ENCODE data around the gene PLIN3. TPM values are rescaled to one million over a fixed set of nuclear protein-coding genes. Genes with fewer than 3 reads are reported as not detected.
A peak's percentile ranks its signal among the peaks of the same experiment; 100 is the strongest.
"Not testable (repeated sequence)": the region's sequence is repeated elsewhere in the genome, so short reads cannot be mapped to it uniquely, and the experiment has no call there.

PLIN3 gene
- total RNA-seq, 2 experiments from 2014 or later = 36.6 to 37.7 TPM

DNA sequence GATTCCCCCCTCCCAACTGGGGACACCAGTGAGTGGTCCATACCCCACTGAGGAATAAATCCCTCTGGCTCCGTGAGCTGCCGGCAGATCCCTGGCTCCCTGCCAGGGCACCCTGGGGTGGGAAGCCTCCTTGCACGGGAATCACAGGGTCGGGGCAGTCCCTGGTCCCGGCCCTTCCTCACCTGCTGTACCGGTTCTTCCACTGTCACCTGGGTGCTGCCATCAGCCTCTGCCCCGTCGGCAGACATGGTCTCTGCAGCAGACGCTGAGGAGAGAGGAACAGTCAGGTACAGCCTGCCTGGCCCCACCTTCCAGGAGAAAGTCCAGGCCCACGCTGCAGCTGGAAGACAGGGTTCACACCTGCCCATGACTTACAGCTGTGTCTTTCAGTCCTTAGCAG, 6.3 kb downstream of the PLIN3 start:
- Mint-ChIP-seq H3K27me3 (no peaks in the 10 kb centered on the region), H3K9me3 (no peaks in the 10 kb centered on the region), H3K36me3 (no peaks in the 10 kb centered on the region), H3K27ac (no peak overlapping the region), H3K4me1 (ENCODE audit: low read depth) (peaks cover 2% of the 10 kb centered on the region), H3K4me3 (no peak overlapping the region)
- no peak for DNase-seq
- ChIA-PET POLR2A (interaction anchor here (0.6 to 0.8 kb wide), 2 partner anchors 8 to 600 kb away, joined by 3 read pairs; no protein-coding TSS in a partner anchor), CTCF (no interaction called here)
- intact Hi-C loops (cut with micrococcal nuclease) = no loop called here

DNA sequence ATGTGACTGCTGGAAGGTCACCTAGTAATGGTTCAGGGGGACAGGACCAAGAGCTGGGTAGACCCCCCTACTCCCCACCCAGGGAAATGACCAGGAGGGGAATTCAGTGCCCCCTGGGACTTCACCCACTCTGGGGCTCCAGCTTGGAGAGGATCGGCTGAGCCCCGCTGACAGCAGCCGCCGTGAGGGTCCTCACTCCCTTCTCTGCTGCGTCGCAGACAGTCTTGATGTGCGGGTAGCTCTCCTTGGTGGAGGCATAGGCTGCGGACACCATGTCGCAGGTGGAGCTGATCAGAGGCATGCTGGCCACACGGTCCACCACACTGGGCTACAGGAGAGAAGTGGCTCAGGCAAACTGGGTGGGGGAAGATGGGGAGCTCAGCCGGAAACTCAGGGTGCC, 7.8 kb downstream of the PLIN3 start:
- POLR2A ChIA-PET = interaction anchor here (1.3 kb wide), 1 partner anchor 9 kb away, joined by 6 read pairs; no protein-coding TSS in a partner anchor
- Mint-ChIP-seq H3K27ac (no peak overlapping the region), H3K9me3 (no peaks in the 10 kb centered on the region), H3K27me3 (no peaks in the 10 kb centered on the region), H3K36me3 (no peaks in the 10 kb centered on the region), H3K4me1 (ENCODE audit: low read depth) (peaks cover 2% of the 10 kb centered on the region), H3K4me3 (no peak overlapping the region)
- no peak for DNase-seq
- intact Hi-C loops (cut with micrococcal nuclease) = no loop called here
- CTCF ChIA-PET = interaction anchor here (0.6 to 1.6 kb wide), 4 partner anchors 12 to 171 kb away, joined by 3 to 7 read pairs (median 4); no protein-coding TSS in a partner anchor

DNA sequence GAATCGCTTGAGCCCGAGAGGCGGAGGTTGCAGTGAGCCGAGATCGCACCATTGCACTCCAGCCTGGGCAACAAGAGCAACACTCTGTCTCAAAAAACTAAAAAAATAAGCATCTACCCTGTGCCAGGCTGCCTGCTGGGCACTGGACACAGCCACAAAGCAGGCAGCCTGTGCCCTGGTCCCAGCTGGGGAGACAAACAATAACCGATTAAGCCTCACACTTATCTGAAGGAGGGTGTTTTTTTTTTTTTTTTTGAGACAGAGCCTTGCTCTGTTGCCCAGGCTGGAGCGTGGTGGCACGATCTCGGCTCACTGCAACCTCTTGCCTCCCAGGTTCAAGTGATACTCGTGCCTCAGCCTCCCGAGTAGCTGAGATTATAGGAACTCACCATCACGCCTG, 11.0 kb downstream of the PLIN3 start:
- H3K27me3 Mint-ChIP-seq; H3K9me3 Mint-ChIP-seq; H3K4me3 Mint-ChIP-seq; H3K4me1 Mint-ChIP-seq (ENCODE audit: low read depth); H3K27ac Mint-ChIP-seq; intact Hi-C loops (cut with micrococcal nuclease); H3K36me3 Mint-ChIP-seq; DNase-seq; POLR2A ChIA-PET: not testable (repeated sequence)
- CTCF ChIA-PET = interaction anchor here (0.6 to 14.2 kb wide), 2 partner anchors 46 to 175 kb away, joined by 3 to 395 read pairs; no protein-coding TSS in a partner anchor

DNA sequence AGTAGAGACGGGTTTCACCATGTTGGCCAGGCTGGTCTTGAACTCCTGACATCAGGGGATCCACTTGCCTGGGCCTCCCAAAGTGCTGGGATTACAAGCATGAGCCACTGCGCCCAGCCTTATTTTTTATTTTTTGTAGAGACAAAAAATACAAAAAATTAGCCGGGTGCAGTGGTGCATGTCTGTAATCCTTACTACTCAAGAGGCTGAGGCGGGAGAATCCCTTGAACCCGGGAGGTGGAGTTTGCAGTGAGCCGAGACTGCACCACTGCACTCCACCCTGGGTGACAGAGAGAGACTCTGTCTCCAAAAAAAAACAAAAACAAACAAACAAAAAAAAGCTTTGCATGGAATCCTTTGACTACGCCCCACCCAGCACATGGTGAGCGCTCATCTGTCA, 14.0 kb downstream of the PLIN3 start:
- H3K4me3 Mint-ChIP-seq; H3K27ac Mint-ChIP-seq; H3K4me1 Mint-ChIP-seq (ENCODE audit: low read depth); DNase-seq; H3K36me3 Mint-ChIP-seq; intact Hi-C loops (cut with micrococcal nuclease); H3K27me3 Mint-ChIP-seq; H3K9me3 Mint-ChIP-seq: not testable (repeated sequence)
- ChIA-PET POLR2A (interaction anchor here (0.9 to 1.3 kb wide), 2 partner anchors 8 to 44 kb away, joined by 3 to 6 read pairs; no protein-coding TSS in a partner anchor), CTCF (interaction anchor here (0.7 to 14.2 kb wide), 5 partner anchors 9 to 48 kb away, joined by 3 to 395 read pairs (median 3); no protein-coding TSS in a partner anchor)

DNA sequence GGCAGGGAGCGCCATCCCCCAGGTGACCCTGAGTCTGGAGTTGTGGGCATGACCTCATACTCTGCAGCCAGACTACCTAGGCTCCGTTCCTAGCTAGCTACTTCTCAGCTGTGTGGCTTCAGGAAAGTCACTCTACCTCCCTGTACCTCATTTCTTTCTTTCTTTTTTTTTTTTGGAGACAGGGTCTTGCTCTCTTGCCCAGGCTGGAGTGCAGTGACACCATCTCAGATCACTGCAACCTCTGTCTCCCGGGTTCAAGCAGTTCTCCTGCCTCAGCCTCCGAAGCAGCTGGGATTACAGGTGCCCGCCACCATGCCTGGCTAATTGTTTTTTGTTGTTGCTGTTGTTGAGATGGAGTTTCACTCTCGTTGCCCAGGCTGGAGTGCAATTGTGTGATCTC, 15.0 kb downstream of the PLIN3 start:
- peaks cover 2% of the 10 kb centered on the region for H3K4me1 Mint-ChIP-seq (ENCODE audit: low read depth)
- CTCF ChIA-PET = interaction anchor here (1.0 to 14.2 kb wide), 11 partner anchors 11 to 119 kb away, joined by 3 to 395 read pairs (median 7); partner anchors contain the start of gene PLIN3
- peaks cover 10% of the 10 kb centered on the region for H3K36me3 Mint-ChIP-seq
- no peak for DNase-seq
- intact Hi-C loops (cut with micrococcal nuclease) = no loop called here
- no peaks in the 10 kb centered on the region for H3K9me3 Mint-ChIP-seq
- H3K27me3 Mint-ChIP-seq = no peaks in the 10 kb centered on the region
- H3K4me3 Mint-ChIP-seq = no peak overlapping the region
- POLR2A ChIA-PET = interaction anchor here (1.3 kb wide), 1 partner anchor 43 kb away, joined by 6 read pairs; no protein-coding TSS in a partner anchor
- no peak overlapping the region for H3K27ac Mint-ChIP-seq

DNA sequence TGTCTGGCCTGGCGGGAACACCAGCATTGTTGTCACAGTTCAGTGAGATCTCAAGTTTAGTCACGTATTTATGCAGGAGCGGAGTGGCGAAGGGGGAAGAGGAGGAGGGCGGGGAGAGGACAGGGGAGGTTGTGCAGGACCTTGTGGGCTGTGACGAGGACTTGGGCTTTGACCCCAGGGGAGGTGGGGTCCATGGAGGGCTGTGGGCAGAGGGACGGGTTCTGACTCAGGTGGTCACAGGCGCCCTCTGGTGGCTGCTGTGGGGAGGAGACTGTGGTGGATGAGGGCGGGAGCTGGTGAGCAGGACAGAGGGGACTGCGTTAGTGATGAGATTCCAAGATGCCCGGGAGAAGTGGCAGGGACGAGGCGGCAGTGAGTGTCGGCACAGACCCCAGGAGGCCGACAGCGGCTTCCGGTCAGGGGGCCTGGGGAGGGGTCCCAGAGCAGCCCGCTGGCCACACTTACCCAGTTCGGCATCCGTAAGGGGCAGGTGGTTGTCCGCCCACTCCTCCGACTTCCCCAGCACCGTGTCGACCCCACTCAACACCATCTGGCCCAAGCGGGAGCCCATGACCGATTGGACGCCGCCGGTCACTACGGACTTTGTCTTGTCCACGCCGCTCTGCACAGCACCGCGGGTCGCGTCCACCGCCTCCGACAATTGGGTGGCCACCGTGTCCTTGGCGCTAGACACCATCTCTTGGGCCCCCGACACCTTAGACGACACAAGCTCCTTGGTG, 15.7 kb downstream of the PLIN3 start:
- peak; percentile 81 for DNase-seq
- ChIA-PET POLR2A (interaction anchor here (1.3 kb wide), 1 partner anchor 42 kb away, joined by 5 read pairs; no protein-coding TSS in a partner anchor), CTCF (interaction anchor here (0.6 to 14.2 kb wide), 20 partner anchors 10 to 180 kb away, joined by 3 to 395 read pairs (median 6); partner anchors contain the start of gene PLIN3)
- intact Hi-C loops (cut with micrococcal nuclease) = loop anchor here (1.0 kb wide), 1 partner anchor 42 kb away; no protein-coding TSS in a partner anchor
- Mint-ChIP-seq H3K9me3 (no peaks in the 10 kb centered on the region), H3K4me3 (no peak overlapping the region), H3K27me3 (no peaks in the 10 kb centered on the region), H3K4me1 (ENCODE audit: low read depth) (peaks cover 2% of the 10 kb centered on the region), H3K27ac (peak overlapping the region; percentile 38), H3K36me3 (peaks cover 10% of the 10 kb centered on the region)

DNA sequence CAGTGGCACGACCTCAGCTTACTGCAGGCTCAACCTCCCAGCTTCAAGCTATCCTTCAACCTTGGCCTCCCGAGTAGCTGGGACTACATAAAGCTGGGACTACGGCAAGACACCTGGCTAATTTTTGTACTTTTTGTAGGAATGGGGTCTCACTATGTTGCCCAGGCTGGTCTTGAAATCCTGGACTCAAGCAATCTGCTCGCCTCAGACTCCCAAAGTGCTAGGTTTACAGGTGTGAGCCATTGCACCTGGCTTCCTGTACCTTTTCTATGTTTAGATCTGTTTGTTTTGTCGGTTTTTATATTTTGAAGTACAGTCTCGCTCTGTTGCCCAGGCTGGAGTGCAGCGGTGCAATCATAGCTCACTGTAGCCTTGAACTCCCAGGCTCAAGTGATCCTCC, 18.4 kb downstream of the PLIN3 start:
- intact Hi-C loops (cut with micrococcal nuclease) = no loop called here
- CTCF ChIA-PET = interaction anchor here (0.6 to 14.2 kb wide), 5 partner anchors 23 to 182 kb away, joined by 3 to 395 read pairs (median 3); no protein-coding TSS in a partner anchor
- H3K4me3 Mint-ChIP-seq = no peak overlapping the region
- H3K36me3 Mint-ChIP-seq = peaks cover 8% of the 10 kb centered on the region
- POLR2A ChIA-PET = no interaction called here
- DNase-seq = no peak
- no peak overlapping the region for H3K27ac Mint-ChIP-seq
- no peaks in the 10 kb centered on the region for H3K27me3 Mint-ChIP-seq
- no peaks in the 10 kb centered on the region for H3K9me3 Mint-ChIP-seq
- peaks cover 2% of the 10 kb centered on the region for H3K4me1 Mint-ChIP-seq (ENCODE audit: low read depth)

DNA sequence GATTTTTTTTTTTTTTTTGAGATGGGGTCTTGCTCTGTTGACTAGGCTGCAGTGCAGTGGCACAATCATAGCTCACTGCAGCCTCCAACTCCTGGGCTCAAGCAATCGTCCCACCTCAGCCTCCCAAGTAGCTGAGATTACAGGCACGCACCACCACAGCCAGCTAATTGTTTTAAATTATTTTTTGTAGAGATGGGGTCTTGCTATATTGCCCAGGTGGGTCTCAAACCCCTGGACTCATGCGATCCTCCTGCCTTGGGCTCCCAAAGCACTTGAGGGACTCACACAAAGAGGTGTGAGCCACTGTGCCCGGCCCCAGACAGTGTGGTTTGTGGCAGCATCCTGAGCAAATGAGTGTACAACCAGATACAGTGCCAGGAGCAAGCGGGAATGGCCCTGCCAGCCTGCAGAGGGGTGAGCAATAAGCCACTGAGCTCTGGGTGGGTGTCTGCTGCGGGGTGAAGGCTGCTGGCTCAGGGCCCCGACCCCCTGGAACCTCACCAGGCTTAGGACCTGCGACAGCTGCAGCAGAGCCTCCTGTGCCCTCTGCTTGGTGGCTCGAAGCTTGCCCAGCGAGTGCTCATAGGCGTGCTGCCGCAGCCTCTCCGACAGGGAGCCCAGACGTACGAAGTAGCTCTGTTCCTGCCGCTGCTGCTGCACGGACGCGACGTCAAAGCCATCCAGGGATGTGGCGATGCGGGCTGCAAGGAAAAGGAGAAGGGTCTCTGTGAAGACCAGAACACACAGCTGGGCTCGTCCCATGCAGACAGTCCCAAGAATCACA, 20.1 kb downstream of the PLIN3 start:
- intact Hi-C loops (cut with micrococcal nuclease) = no loop called here
- no peak for DNase-seq
- no peaks in the 10 kb centered on the region for H3K27me3 Mint-ChIP-seq
- H3K9me3 Mint-ChIP-seq = no peaks in the 10 kb centered on the region
- peaks cover 14% of the 10 kb centered on the region for H3K36me3 Mint-ChIP-seq
- H3K27ac Mint-ChIP-seq = no peak overlapping the region
- POLR2A ChIA-PET = no interaction called here
- peaks cover 2% of the 10 kb centered on the region for H3K4me1 Mint-ChIP-seq (ENCODE audit: low read depth)
- H3K4me3 Mint-ChIP-seq = no peak overlapping the region
- CTCF ChIA-PET = interaction anchor here (14.2 kb wide), 1 partner anchor 37 kb away, joined by 395 read pairs; no protein-coding TSS in a partner anchor

DNA sequence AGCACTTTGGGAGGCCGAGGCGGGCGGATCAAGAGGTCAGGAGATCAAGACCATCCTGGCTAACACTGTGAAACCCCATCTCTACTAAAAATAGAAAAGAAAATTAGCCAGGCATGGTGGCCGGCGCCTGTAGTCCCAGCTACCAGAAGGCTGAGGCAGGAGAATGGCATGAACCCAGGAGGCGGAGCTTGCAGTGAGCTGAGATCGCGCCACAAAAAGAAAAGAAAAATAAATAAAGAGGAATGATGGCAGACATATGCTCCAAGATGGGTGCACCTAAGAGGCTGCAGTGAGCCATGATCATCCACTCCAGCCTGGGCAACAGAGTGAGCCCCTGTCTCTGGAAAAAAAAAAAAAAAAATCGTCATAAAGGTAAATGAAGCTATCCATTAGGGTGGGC, 21.5 kb downstream of the PLIN3 start:
- CTCF ChIA-PET = interaction anchor here (14.2 kb wide), 1 partner anchor 36 kb away, joined by 395 read pairs; no protein-coding TSS in a partner anchor
- not testable (repeated sequence) for H3K27ac Mint-ChIP-seq

DNA sequence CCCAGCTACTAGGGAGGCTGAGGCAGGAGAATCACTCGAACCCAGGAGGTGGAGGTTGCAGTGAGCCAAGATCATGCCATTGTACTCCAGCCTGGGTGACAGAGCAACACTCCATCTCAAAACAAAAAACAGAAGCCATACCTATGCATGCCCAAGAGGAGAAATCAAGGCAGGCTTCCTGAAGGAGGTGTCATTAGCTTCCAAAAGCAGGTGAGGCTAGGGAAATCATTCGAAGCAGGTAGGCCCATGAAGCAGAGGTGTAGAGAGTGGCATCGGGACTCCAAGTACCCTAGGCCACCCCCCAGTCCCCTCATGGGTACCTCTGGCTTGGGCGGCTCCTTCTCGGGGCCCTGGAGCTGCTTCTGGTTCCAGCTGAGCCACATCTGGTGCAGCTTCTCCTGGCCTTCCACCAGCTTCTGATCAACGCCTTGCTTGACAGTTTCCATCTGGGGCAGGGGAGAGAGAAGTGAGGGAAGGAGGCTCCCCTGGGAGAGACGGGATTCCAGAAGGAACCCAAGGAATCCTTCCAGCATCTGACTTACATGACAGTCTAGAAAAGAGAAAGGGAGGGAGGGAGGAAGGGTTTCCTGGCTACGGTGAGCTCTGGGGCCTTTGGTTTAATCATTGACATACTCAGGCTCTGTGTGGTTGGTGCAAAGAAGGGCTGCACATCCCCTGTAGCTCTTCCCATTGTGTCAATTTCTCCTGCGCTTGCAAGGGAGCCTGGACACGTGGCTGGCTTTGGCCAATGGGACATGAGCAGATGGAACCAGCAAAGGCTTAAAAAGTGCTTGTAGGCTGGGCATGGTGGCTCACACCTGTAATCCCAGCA, 22.9 kb downstream of the PLIN3 start:
- no peaks in the 10 kb centered on the region for H3K9me3 Mint-ChIP-seq
- H3K27me3 Mint-ChIP-seq = no peaks in the 10 kb centered on the region
- no peak overlapping the region for H3K4me3 Mint-ChIP-seq
- ChIA-PET CTCF (interaction anchor here (0.7 to 14.2 kb wide), 5 partner anchors 9 to 205 kb away, joined by 3 to 395 read pairs (median 3); partner anchors contain the start of gene FEM1A), POLR2A (no interaction called here)
- intact Hi-C loops (cut with micrococcal nuclease) = no loop called here
- H3K4me1 Mint-ChIP-seq (ENCODE audit: low read depth) = peaks cover 19% of the 10 kb centered on the region
- no peak for DNase-seq
- no peak overlapping the region for H3K27ac Mint-ChIP-seq
- peaks cover 16% of the 10 kb centered on the region for H3K36me3 Mint-ChIP-seq

More for the DNA sequence above, 21.5 kb downstream of the PLIN3 start:
- H3K9me3 Mint-ChIP-seq; H3K4me1 Mint-ChIP-seq (ENCODE audit: low read depth); H3K27me3 Mint-ChIP-seq; DNase-seq; intact Hi-C loops (cut with micrococcal nuclease); POLR2A ChIA-PET; H3K4me3 Mint-ChIP-seq: not testable (repeated sequence)
- peaks cover 10% of the 10 kb centered on the region for H3K36me3 Mint-ChIP-seq

DNA sequence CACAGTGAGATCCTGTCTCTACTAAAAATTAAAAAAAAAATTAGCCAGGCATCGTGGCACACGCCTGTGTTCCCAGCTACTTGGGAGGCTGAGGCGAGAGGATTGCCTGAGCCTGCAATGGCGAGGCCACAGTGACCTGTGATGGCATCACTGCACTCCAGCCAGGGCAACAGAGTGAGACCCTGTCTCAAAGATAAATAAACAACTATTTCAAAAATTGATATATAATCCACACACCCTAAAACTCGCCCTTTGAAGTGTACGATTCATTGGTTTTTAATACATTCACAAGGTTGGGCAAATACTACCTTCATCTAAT, 23.9 kb downstream of the PLIN3 start:
- no peaks in the 10 kb centered on the region for H3K27me3 Mint-ChIP-seq
- no peak overlapping the region for H3K27ac Mint-ChIP-seq
- H3K36me3 Mint-ChIP-seq = peaks cover 22% of the 10 kb centered on the region
- intact Hi-C loops (cut with micrococcal nuclease) = no loop called here
- no peaks in the 10 kb centered on the region for H3K9me3 Mint-ChIP-seq
- CTCF ChIA-PET = interaction anchor here (0.7 to 14.2 kb wide), 6 partner anchors 8 to 206 kb away, joined by 3 to 395 read pairs (median 4); partner anchors contain the start of gene FEM1A
- H3K4me3 Mint-ChIP-seq = no peak overlapping the region
- DNase-seq = no peak
- POLR2A ChIA-PET = interaction anchor here (0.6 kb wide), 1 partner anchor 1392 kb away, joined by 4 read pairs; no protein-coding TSS in a partner anchor
- peaks cover 19% of the 10 kb centered on the region for H3K4me1 Mint-ChIP-seq (ENCODE audit: low read depth)
